Gastroesophageal sphincter (tissue), 4 donors: ENCODE data around the gene UBAC2. TPM values are rescaled to one million over a fixed set of nuclear protein-coding genes. Genes with fewer than 3 reads are reported as not detected.

Experiments
- ATAC-seq: fragments of 150-250 bp; one replicate; pipeline ENCODE4 v1.9.1; 2016; ENCODE audit warnings: mild to moderate bottlenecking, moderate library complexity
- H3K27ac ChIP-seq, 4 donors: fragments of 200-600 bp; sonication (generic) in 3 of 4; 1 replicate in 3 of 4; 2 replicates in 1 of 4; pipeline ENCODE4 v1.5.1; 2016 to 2019
- H3K27me3 ChIP-seq: fragments of 200-600 bp; sonication (generic); one replicate; pipeline ENCODE4 v1.5.1; 2019
- H3K36me3 ChIP-seq, 2 donors: fragments of 200-600 bp; sonication (generic); one replicate each; pipeline ENCODE4 v1.5.1; 2019; ENCODE audit warnings: control low read depth in 1 of 2
- H3K4me1 ChIP-seq, 3 donors: fragments of 200-600 bp; sonication (generic); 1 replicate in 2 of 3; 2 replicates in 1 of 3; pipeline ENCODE4 v1.5.1; 2016 to 2019; ENCODE audit warnings: control low read depth in 2 of 3
- H3K4me3 ChIP-seq, 2 donors: fragments of 200-600 bp; sonication (generic); one replicate each; pipeline ENCODE4 v1.5.1; 2019; ENCODE audit warnings: mild to moderate bottlenecking in 1 of 2, moderate library complexity in 1 of 2
- H3K9me3 ChIP-seq, 3 donors: fragments of 200-600 bp; sonication (generic); one replicate each; pipeline ENCODE4 v1.5.1; 2017 to 2019; ENCODE audit warnings: control low read depth in 2 of 3
- EP300 ChIP-seq: sonication (generic); formaldehyde crosslinking; IDR thresholded peaks from one replicate; pipeline ENCODE4 v1.6.1; 2017; ENCODE audit warnings: antibody characterized with exemption, mild to moderate bottlenecking
- POLR2A ChIP-seq, 2 donors: fragments of 450-650 bp; IDR thresholded peaks; one replicate each; pipeline ENCODE4 v1.6.1; 2017; ENCODE audit warnings: antibody characterized with exemption in 2 of 2, mild to moderate bottlenecking in 2 of 2, moderate library complexity in 1 of 2
- POLR2AphosphoS5 ChIP-seq: sonication (generic); formaldehyde crosslinking; IDR thresholded peaks from one replicate; pipeline ENCODE4 v1.6.1; 2017; ENCODE audit warnings: antibody characterized with exemption
- WGBS, 2 donors: methylation state at CpG; one replicate each; pipeline ENCODE4 v1.1.5; 2018; ENCODE audit warnings: low coverage in 1 of 2; 5-methylcytosine and 5-hydroxymethylcytosine counted together
- total RNA-seq, 4 donors: library from RNA; depleted of rRNA; stranded (reverse); fragments of >200 nt; gene quantifications; one replicate each; pipeline ENCODE4 v1.1.0, GENCODE V29; 2016
- TF ChIP-seq, protein P1 (sequence below), 4 experiments: fragments of 200-600 bp in 2 of 4; fragments of 450-650 bp in 2 of 4; sonication (generic) in 1 of 4; IDR thresholded peaks; one replicate each; pipeline ENCODE4 v1.5.1; 2017 to 2019; ENCODE audit warnings: antibody characterized with exemption in 4 of 4, mild to moderate bottlenecking in 2 of 4, moderate library complexity in 2 of 4

The UBAC2 gene
- total RNA-seq, 4 donors from 2014 or later = 45.0 to 59.6 (median 52.2) TPM

DNA sequence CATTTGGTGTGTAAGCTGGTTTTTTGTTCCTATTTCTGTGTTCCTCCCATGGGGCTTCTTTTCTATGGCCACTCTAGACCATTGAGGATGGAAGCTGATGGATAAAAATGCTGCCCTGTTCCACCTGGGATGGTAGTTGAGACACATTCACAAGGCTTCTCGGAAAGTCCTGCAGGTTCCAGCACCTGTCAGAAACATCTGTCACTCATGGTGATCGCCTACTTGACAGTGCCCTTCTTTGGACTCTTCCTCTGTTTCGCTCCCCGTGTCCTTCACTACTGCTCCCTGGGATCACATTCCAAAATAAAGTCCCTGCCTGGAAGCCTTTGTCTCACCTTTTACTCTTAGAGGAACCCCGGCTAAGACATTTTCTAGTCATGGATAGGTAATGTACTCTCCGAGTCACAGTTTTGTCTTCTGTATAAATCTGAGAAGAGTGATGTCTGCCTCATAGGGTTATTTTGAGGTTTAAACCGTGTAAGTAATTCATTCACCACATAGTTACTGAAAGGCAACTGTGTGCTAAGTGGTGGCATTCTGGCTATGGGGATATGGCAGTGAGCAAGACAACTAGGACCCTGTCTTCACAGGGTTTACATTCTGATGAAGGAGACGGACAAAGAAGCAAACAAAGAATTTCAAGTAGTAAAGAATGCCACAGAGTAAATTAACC, 21.0 kb downstream of the UBAC2 start:
- TF ChIP-seq POLR2A (IDR thresholded peaks at IDR 0.05) (no peak), EP300 (no peak)
- TF ChIP-seq, protein P1, sequence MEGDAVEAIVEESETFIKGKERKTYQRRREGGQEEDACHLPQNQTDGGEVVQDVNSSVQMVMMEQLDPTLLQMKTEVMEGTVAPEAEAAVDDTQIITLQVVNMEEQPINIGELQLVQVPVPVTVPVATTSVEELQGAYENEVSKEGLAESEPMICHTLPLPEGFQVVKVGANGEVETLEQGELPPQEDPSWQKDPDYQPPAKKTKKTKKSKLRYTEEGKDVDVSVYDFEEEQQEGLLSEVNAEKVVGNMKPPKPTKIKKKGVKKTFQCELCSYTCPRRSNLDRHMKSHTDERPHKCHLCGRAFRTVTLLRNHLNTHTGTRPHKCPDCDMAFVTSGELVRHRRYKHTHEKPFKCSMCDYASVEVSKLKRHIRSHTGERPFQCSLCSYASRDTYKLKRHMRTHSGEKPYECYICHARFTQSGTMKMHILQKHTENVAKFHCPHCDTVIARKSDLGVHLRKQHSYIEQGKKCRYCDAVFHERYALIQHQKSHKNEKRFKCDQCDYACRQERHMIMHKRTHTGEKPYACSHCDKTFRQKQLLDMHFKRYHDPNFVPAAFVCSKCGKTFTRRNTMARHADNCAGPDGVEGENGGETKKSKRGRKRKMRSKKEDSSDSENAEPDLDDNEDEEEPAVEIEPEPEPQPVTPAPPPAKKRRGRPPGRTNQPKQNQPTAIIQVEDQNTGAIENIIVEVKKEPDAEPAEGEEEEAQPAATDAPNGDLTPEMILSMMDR (IDR thresholded peaks at IDR 0.05) = no peak
- H3K36me3 ChIP-seq = no peaks in the 10 kb centered on the region
- 96 to 100% methylated on average over 4 to 6 of the region's 8 CpGs for WGBS, 2 donors
- H3K27me3 ChIP-seq = no peaks in the 10 kb centered on the region
- ATAC-seq = no peak
- H3K4me3 ChIP-seq = no peak overlapping the region
- no peaks in the 10 kb centered on the region for H3K9me3 ChIP-seq
- peaks cover 9 to 62% (median 10%) of the 10 kb centered on the region in 3 donors for H3K4me1 ChIP-seq
- H3K27ac ChIP-seq = no peak overlapping the region

DNA sequence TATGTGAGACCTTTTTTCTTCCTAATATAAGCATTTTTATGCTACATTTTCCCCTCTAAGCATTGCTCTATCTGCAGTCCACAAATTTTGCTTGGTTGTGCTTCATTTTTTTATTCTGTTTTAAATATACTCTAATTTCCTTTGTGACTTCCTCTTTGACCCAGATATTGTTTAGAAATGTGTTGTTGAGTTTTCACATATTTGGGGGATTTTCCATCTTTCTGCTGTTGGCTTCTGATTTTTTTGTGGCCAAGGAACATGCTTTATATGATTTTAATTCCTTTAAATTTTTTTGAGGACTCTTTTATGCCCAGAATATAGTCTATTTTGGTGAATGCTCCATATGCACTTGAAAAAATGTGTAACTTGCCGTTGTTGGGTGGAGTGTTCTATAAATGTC, 22.9 kb downstream of the UBAC2 start:
- no peaks in the 10 kb centered on the region for H3K36me3 ChIP-seq
- H3K4me1 ChIP-seq = peaks cover 3 to 50% (median 6%) of the 10 kb centered on the region in 3 donors
- no peaks in the 10 kb centered on the region for H3K27me3 ChIP-seq
- H3K9me3 ChIP-seq = no peaks in the 10 kb centered on the region
- TF ChIP-seq POLR2A (IDR thresholded peaks at IDR 0.05) (no peak), EP300 (no peak), POLR2AphosphoS5 (no peak)
- TF ChIP-seq, protein P1 (IDR thresholded peaks at IDR 0.05) = no peak
- no peak for ATAC-seq
- WGBS, 2 donors = 67 to 70% methylated on average over 1 of the region's 1 CpG
- no peak overlapping the region for H3K27ac ChIP-seq
- no peak overlapping the region for H3K4me3 ChIP-seq

DNA sequence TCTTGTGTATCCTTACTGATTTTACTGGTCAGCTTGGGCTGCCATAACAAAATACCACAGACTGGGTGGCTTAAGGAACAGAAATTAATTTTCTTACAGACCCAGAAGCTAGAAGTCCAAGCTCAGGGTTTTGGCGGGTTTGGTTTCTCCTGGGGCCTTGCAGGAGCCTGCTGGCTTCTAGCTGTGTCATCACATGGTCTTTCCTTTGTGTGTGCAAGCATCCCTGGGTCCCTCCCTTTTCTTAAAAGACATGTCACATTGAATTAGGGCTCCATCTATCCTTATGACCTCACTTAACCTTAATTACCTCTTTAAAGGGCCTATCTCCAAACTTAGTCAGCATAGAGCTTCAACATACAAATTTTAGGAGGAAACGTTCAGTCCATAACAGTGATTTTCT, 23.4 kb downstream of the UBAC2 start:
- Histone ChIP-seq H3K27ac (no peak overlapping the region), H3K27me3 (no peaks in the 10 kb centered on the region), H3K9me3 (no peaks in the 10 kb centered on the region), H3K4me3 (no peak overlapping the region), H3K36me3 (no peaks in the 10 kb centered on the region), H3K4me1 (peaks cover 2 to 50% (median 8%) of the 10 kb centered on the region in 3 donors)
- 66 to 68% methylated on average over 2 of the region's 2 CpGs for WGBS, 2 donors
- TF ChIP-seq, protein P1 (IDR thresholded peaks at IDR 0.05) = no peak
- TF ChIP-seq POLR2AphosphoS5 (no peak), EP300 (no peak), POLR2A (IDR thresholded peaks at IDR 0.05) (no peak)
- no peak for ATAC-seq

DNA sequence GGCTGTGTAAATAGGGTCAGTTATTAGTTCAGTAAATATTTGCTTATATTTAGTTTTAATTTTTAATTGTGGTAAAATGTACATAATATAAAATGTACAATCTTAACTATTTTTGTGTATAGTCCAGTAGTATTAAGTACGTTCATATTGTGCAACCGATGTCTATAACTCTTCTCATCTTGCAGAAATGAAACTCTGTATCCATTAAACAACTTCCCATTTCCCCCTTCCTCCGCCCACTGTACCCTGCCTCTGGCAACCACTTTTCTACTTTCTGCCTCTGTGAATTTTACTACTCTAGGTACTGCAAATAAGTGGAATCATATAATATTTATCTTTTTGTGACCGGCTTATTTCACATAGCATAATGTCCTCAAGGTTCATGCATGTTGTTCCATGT, 24.4 kb downstream of the UBAC2 start:
- 80 to 88% methylated on average over 4 of the region's 4 CpGs for WGBS, 2 donors
- no peak for ATAC-seq

More for the DNA sequence above, 24.4 kb downstream of the UBAC2 start:
- Histone ChIP-seq H3K27ac (no peak overlapping the region), H3K4me1 (peaks cover under 1 to 44% (median 8%) of the 10 kb centered on the region in 3 donors), H3K4me3 (no peak overlapping the region), H3K36me3 (no peaks in the 10 kb centered on the region), H3K27me3 (no peaks in the 10 kb centered on the region), H3K9me3 (no peaks in the 10 kb centered on the region)
- TF ChIP-seq POLR2AphosphoS5 (no peak), POLR2A (IDR thresholded peaks at IDR 0.05) (no peak), EP300 (no peak)
- TF ChIP-seq, protein P1 (IDR thresholded peaks at IDR 0.05) = no peak
